ENCODE results near the gene ZMYM4.
"Not testable (repeated sequence)": the region's sequence is repeated elsewhere in the genome, so short reads cannot be mapped to it uniquely, and the experiment has no call there.

The ZMYM4 gene

GRCh38 chr1:35331618-35332017 lies 63.1 kb downstream of the ZMYM4 start:
- peak; percentile 85 for FAIRE-seq

GRCh38 chr1:35334485-35334884 lies 66.0 kb downstream of the ZMYM4 start:
- FAIRE-seq, result no peak

GRCh38 chr1:35340519-35340918 lies 72.0 kb downstream of the ZMYM4 start:
- FAIRE-seq, result no peak

GRCh38 chr1:35345439-35345981 lies 77.0 kb downstream of the ZMYM4 start:
- no peak for FAIRE-seq

GRCh38 chr1:35350872-35351271 lies 82.4 kb downstream of the ZMYM4 start:
- no peak for FAIRE-seq

- no peak for FAIRE-seq
Observed at GRCh38 chr1:35359995-35360394, 91.5 kb downstream of the ZMYM4 start.

GRCh38 chr1:35361638-35362037 lies 93.1 kb downstream of the ZMYM4 start:
- no peak for FAIRE-seq

GRCh38 chr1:35364741-35365140 lies 96.2 kb downstream of the ZMYM4 start:
- no peak for FAIRE-seq

GRCh38 chr1:35367914-35368313 lies 99.4 kb downstream of the ZMYM4 start:
- FAIRE-seq, result no peak

- peak; percentile 15 for FAIRE-seq
Observed at GRCh38 chr1:35369922-35370671, 101.6 kb downstream of the ZMYM4 start.

- FAIRE-seq, result peak; percentile 17
Observed at GRCh38 chr1:35371506-35371905, 103.0 kb downstream of the ZMYM4 start.

- no peak for FAIRE-seq
Observed at GRCh38 chr1:35377555-35377954, 109.0 kb downstream of the ZMYM4 start.

- FAIRE-seq, result no peak
Observed at GRCh38 chr1:35379317-35380000, 111.0 kb downstream of the ZMYM4 start.

GRCh38 chr1:35380111-35380510 lies 111.6 kb downstream of the ZMYM4 start:
- not testable (repeated sequence) for FAIRE-seq

- peak; percentile 51 for FAIRE-seq
Observed at GRCh38 chr1:35382107-35382506, 113.6 kb downstream of the ZMYM4 start.

GRCh38 chr1:35386290-35386689 lies 117.8 kb downstream of the ZMYM4 start:
- FAIRE-seq, result no peak

GRCh38 chr1:35386959-35387358 lies 118.5 kb downstream of the ZMYM4 start:
- FAIRE-seq, result no peak

GRCh38 chr1:35390600-35391494 lies 122.3 kb downstream of the ZMYM4 start:
- no peak for FAIRE-seq

- FAIRE-seq, result no peak
Observed at GRCh38 chr1:35394386-35394785, 125.9 kb downstream of the ZMYM4 start.

- no peak for FAIRE-seq
Observed at GRCh38 chr1:35398739-35399138, 130.2 kb downstream of the ZMYM4 start.

GRCh38 chr1:35401049-35401448 lies 132.5 kb downstream of the ZMYM4 start:
- FAIRE-seq, result no peak

- FAIRE-seq, result no peak
Observed at GRCh38 chr1:35406103-35406502, 137.6 kb downstream of the ZMYM4 start.

GRCh38 chr1:35407743-35408142 lies 139.2 kb downstream of the ZMYM4 start:
- FAIRE-seq, result no peak

Data from G401.6 (cell line).